GM06990 (cell line): ENCODE data around the gene HOXD8.

Source experiments
- DNase-seq: peaks from one replicate; pipeline ENCODE4 v3.0.0-alpha.2; 2011; ENCODE audit not compliant: insufficient read length; ENCODE audit errors: extremely low read depth
- H3K27me3 ChIP-seq: replicated peaks from 2 replicates; pipeline ENCODE4 v1.6.0; 2011; ENCODE audit warnings: low read length; ENCODE audit not compliant: control insufficient read depth, insufficient read depth
- H3K36me3 ChIP-seq: 2 replicates; pipeline ENCODE4 v1.5.1; 2011; ENCODE audit warnings: low read length; ENCODE audit not compliant: control insufficient read depth, insufficient read depth
- H3K4me3 ChIP-seq: replicated peaks from 2 replicates; pipeline ENCODE4 v1.5.1; 2011; ENCODE audit warnings: low read depth, mild to moderate bottlenecking, control low read depth, low read length
- TF ChIP-seq, protein P1 (sequence below): IDR thresholded peaks from 2 replicates; pipeline ENCODE4 v1.5.1; 2011; ENCODE audit warnings: low read length, control low read depth, mild to moderate bottlenecking, inconsistent platforms; ENCODE audit not compliant: insufficient read depth, poor library complexity, severe bottlenecking

HOXD8 gene

DNA sequence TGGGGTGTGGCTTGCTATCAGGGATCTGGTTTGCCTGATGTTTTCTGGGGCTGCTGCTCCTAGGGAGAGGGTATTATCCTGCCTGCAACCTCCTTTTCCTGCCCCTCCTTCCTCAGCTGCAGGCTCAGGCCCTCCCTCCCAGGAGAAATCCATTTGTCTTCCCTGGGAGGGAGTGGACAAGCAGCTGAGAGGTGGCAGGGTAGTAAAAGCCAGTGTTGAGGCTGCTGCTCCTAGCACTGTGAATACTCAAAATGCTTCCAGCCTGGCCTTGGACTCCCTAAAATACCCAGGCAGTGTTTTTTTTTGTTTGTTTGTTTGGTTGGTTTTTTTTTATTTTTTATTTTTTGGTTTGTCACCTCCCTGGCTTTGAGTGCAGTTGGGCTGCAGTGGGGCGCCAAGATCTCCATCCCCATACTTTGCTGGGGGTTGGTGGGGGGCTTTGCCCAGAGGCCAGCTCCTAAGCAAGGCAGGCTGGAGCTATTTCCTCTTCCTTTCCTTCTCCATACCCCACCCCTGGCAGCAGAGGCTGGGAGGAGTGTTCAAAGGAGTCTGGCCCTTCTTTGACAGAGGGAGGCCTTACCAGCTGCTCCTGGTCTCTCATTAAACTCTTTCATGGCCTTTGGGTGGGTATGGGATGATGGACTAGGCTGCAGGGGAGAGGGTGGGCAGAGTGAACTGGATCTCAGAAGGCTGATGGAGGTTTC is 41.2 kb downstream of the HOXD8 start:
- Histone ChIP-seq H3K36me3 (no peaks in the 10 kb centered on the region), H3K27me3 (no peaks in the 10 kb centered on the region; the same call in none of the 2 replicates), H3K4me3 (no peak overlapping the region)
- TF ChIP-seq, protein P1, sequence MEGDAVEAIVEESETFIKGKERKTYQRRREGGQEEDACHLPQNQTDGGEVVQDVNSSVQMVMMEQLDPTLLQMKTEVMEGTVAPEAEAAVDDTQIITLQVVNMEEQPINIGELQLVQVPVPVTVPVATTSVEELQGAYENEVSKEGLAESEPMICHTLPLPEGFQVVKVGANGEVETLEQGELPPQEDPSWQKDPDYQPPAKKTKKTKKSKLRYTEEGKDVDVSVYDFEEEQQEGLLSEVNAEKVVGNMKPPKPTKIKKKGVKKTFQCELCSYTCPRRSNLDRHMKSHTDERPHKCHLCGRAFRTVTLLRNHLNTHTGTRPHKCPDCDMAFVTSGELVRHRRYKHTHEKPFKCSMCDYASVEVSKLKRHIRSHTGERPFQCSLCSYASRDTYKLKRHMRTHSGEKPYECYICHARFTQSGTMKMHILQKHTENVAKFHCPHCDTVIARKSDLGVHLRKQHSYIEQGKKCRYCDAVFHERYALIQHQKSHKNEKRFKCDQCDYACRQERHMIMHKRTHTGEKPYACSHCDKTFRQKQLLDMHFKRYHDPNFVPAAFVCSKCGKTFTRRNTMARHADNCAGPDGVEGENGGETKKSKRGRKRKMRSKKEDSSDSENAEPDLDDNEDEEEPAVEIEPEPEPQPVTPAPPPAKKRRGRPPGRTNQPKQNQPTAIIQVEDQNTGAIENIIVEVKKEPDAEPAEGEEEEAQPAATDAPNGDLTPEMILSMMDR: no peak
- no peak for DNase-seq

DNA sequence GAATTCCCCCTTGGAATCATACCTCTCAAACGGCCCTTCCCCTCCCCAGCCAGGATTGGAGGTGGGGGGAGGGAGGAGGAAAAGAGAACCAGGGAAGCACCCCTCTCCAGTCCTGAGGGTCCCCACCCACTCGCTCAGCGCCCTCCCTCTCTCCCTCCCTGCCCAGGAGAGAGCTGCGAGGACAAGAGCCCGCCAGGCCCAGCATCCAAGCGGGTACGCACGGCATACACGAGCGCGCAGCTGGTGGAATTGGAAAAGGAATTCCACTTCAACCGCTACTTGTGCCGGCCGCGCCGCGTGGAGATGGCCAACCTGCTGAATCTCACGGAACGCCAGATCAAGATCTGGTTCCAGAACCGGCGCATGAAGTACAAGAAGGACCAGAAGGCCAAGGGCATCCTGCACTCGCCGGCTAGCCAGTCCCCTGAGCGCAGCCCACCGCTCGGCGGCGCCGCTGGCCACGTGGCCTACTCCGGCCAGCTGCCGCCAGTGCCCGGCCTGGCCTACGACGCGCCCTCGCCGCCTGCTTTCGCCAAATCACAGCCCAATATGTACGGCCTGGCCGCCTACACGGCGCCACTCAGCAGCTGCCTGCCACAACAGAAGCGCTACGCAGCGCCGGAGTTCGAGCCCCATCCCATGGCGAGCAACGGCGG is 42.0 kb downstream of the HOXD8 start:
- TF ChIP-seq, protein P1: no peak
- H3K27me3 ChIP-seq: no peaks in the 10 kb centered on the region; the same call in none of the 2 replicates
- DNase-seq: no peak
- H3K4me3 ChIP-seq: no peak overlapping the region
- no peaks in the 10 kb centered on the region for H3K36me3 ChIP-seq

DNA sequence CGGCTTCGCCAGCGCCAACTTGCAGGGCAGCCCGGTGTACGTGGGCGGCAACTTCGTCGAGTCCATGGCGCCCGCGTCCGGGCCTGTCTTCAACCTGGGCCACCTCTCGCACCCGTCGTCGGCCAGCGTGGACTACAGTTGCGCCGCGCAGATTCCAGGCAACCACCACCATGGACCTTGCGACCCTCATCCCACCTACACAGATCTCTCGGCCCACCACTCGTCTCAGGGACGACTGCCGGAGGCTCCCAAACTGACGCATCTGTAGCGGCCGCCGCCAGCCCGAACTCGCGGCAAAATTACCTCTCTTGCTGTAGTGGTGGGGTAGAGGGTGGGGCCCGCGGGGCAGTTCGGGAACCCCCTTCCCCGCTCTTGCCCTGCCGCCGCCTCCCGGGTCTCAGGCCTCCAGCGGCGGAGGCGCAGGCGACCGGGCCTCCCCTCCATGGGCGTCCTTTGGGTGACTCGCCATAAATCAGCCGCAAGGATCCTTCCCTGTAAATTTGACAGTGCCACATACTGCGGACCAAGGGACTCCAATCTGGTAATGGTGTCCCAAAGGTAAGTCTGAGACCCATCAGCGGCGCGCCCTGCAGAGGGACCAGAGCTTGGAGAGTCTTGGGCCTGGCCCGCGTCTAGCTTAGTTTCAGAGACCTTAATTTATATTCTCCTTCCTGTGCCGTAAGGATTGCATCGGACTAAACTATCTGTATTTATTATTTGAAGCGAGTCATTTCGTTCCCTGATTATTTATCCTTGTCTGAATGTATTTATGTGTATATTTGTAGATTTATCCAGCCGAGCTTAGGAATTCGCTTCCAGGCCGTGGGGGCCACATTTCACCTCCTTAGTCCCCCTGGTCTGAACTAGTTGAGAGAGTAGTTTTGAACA is 42.7 kb downstream of the HOXD8 start:
- H3K27me3 ChIP-seq: no peaks in the 10 kb centered on the region; the same call in none of the 2 replicates
- TF ChIP-seq, protein P1: no peak
- no peak for DNase-seq

DNA sequence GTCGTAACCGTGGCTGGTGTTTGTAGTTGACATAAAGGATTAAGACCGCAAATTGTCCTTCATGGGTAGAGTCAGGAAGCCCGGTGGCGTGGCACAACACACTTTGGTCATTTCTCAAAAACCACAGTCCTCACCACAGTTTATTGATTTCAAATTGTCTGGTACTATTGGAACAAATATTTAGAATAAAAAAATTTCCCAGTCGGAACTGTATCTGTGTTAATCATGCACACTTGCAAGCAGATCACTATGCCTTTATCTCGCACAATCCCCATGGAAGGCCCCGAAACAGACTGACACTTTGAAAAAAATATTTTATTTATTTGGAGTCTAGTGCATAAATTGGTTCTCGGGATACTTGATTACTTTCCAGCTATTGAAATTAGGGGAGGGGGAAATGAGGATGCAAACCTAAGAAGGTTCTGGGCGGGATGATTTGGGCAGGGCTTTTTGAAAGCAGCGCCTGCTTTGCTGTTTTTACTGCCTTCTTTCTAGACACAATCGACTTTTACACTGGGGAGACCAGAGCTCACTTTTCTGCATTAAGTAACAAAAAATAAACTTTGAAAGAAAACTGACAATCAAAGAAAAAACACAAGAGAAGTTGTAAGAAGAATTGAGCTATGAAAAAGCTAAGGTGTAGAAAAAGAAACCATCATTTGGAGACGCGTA is 43.5 kb downstream of the HOXD8 start:
- H3K4me3 ChIP-seq: no peak overlapping the region
- no peaks in the 10 kb centered on the region; the same call in none of the 2 replicates for H3K27me3 ChIP-seq
- no peaks in the 10 kb centered on the region for H3K36me3 ChIP-seq
- no peak for DNase-seq
- TF ChIP-seq, protein P1: no peak

More for the DNA sequence above, 42.7 kb downstream of the HOXD8 start:
- Histone ChIP-seq H3K4me3 (no peak overlapping the region), H3K36me3 (no peaks in the 10 kb centered on the region)
